Activated CD4-positive, alpha-beta memory T cell treated with anti-CD3 and anti-CD28 coated beads, Interleukin-2, amount 10 ng/mL, durations not matched to agents 7 days and 5 days (primary cell): Measurements from ENCODE around the gene FGF12. TPM values are rescaled to one million over a fixed set of nuclear protein-coding genes. Genes with fewer than 3 reads are reported as not detected.
"Not testable (repeated sequence)": the region's sequence is repeated elsewhere in the genome, so short reads cannot be mapped to it uniquely, and the experiment has no call there.

Experiments used
- CTCF ChIA-PET: fragments of 350-600 bp; sonication (Branson Sonifier 250); formaldehyde crosslinking; loops from one replicate; lab custom pipeline; 2021; ENCODE audit warnings: antibody characterized with exemption, inconsistent platforms; lab: Charles Lee
- POLR2A ChIA-PET: fragments of 350-600 bp; sonication (Branson Sonifier 250); formaldehyde crosslinking; loops from one replicate; lab custom pipeline; 2021; ENCODE audit warnings: antibody characterized with exemption; lab: Charles Lee
- DNase-seq: peaks from one replicate; pipeline ENCODE4 v3.0.0-alpha.2; 2020
- H3K27ac Mint-ChIP-seq: one replicate; pipeline ENCODE4 v1.8.0; 2021; ENCODE audit warnings: mild to moderate bottlenecking, mixed read lengths
- H3K27me3 Mint-ChIP-seq: one replicate; pipeline ENCODE4 v1.8.0; 2021; ENCODE audit warnings: mixed read lengths
- H3K36me3 Mint-ChIP-seq: one replicate; pipeline ENCODE4 v1.8.0; 2021; ENCODE audit warnings: low read depth, mixed read lengths
- H3K4me1 Mint-ChIP-seq: one replicate; pipeline ENCODE4 v1.8.0; 2021; ENCODE audit warnings: mixed read lengths
- H3K4me3 Mint-ChIP-seq: one replicate; pipeline ENCODE4 v1.8.0; 2021; ENCODE audit warnings: mild to moderate bottlenecking, mixed read lengths
- H3K9me3 Mint-ChIP-seq: one replicate; pipeline ENCODE4 v1.8.0; 2021; ENCODE audit warnings: mixed read lengths
- total RNA-seq, 2 experiments: library from RNA; stranded (reverse); gene quantifications; one replicate each; pipeline ENCODE4 v1.2.3, GENCODE V29; 2021

The FGF12 gene
- total RNA-seq, 2 experiments from 2014 or later: not detected

DNA sequence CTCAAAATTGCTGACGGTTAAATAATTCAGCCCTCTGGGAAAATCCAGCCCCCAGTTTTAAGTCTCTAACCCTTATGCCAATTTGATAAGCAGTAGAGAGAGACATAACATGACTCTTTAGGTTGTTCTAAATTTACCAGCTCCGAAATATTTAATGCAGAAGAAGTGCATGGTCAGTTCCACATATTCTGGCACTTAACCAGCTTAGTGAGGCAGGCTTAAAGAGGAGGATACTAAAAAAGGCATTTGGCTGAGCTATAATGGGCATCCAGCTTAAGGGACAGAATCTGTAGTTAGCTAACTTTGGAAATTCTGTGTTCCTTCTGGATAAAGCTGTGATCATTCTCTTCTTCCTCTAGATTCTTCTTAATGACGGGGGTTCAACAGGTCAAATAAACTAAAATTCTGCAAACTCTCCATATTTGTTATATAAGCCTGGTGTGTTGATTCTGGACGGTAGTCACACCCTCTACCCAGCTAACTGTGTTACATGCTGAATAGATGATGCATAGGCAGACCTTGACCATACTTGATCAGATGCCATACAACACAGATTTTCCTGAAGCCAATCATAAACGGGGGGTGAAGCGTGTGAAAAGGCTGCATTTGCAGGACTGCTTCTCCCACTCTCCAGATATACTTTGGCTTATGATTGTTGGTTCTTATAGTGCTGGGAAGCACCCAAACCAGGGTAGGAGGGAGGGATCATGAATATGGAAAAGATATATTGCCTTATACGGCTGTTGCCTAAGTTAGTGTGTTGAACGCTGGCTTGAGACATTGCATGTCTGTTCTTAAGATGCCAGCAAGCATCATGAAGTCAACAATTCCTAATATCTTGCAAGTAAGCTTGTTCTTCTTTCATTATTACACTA, 118.4 kb downstream of the FGF12 start:
- no peak for DNase-seq
- CTCF ChIA-PET: no interaction called here
- POLR2A ChIA-PET: no interaction called here
- H3K4me3 Mint-ChIP-seq: no peak overlapping the region
- H3K4me1 Mint-ChIP-seq: no peaks in the 10 kb centered on the region
- H3K36me3 Mint-ChIP-seq: no peaks in the 10 kb centered on the region
- H3K27me3 Mint-ChIP-seq: no peaks in the 10 kb centered on the region
- no peak overlapping the region for H3K27ac Mint-ChIP-seq
- no peaks in the 10 kb centered on the region for H3K9me3 Mint-ChIP-seq

- peaks cover 2% of the 10 kb centered on the region for H3K9me3 Mint-ChIP-seq
- H3K27me3 Mint-ChIP-seq: no peaks in the 10 kb centered on the region
- H3K4me3 Mint-ChIP-seq: no peak overlapping the region
- H3K4me1 Mint-ChIP-seq: no peaks in the 10 kb centered on the region
- no peak for DNase-seq
- CTCF ChIA-PET: no interaction called here
- no peaks in the 10 kb centered on the region for H3K36me3 Mint-ChIP-seq
- H3K27ac Mint-ChIP-seq: no peak overlapping the region
- POLR2A ChIA-PET: interaction anchor here (1.1 kb wide), 1 partner anchor 10 kb away, joined by 4 read pairs; no protein-coding TSS in a partner anchor
Measured at GRCh38 chr3:192607798-192608197, 119.5 kb downstream of the FGF12 start.

DNA sequence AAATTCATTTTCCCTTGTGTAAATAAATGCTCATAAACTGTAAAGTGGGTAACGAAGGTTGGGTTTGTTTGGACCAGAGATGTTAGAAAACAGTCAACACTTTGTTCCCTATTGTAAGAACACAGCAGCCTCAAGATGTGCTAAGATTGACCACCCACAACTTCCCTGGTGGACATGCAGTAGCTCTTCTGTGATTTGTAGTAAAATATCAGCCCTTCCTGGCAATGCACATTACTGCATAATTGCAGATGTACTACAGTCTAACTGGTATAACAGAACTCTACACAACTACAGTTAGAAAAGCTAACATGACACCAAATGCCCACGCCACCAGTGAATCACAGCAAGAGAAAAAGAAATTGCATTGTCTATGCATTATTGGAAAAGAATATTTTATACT, 129.4 kb downstream of the FGF12 start:
- no peak overlapping the region for H3K4me3 Mint-ChIP-seq
- H3K27me3 Mint-ChIP-seq: no peaks in the 10 kb centered on the region
- DNase-seq: no peak
- peaks cover 8% of the 10 kb centered on the region for H3K9me3 Mint-ChIP-seq
- ChIA-PET CTCF (interaction anchor here (0.6 kb wide), 1 partner anchor 1430 kb away, joined by 3 read pairs; no protein-coding TSS in a partner anchor), POLR2A (no interaction called here)
- H3K27ac Mint-ChIP-seq: no peak overlapping the region
- no peaks in the 10 kb centered on the region for H3K36me3 Mint-ChIP-seq
- no peaks in the 10 kb centered on the region for H3K4me1 Mint-ChIP-seq

DNA sequence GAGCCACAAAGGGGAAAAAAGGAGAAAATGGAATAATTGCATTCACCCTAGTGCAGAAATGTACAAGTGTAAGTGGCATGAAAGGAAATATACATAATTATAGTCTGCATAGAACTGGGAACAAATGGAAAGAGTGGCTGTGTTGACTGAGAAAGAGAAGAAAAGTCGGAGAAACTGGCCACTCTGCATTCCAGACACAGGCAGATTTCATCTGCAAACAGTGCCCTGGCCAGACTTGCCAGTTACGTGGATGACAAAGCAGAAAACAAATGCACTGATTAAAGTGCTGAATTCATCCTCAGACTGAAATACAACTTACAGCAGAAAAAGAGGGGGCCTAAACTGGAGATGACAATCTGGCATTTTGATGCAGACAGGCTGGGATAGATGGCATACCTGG, 129.8 kb downstream of the FGF12 start:
- Mint-ChIP-seq H3K4me3 (no peak overlapping the region), H3K4me1 (no peaks in the 10 kb centered on the region), H3K27me3 (no peaks in the 10 kb centered on the region), H3K27ac (no peak overlapping the region), H3K36me3 (no peaks in the 10 kb centered on the region), H3K9me3 (peaks cover 7% of the 10 kb centered on the region)
- no peak for DNase-seq
- POLR2A ChIA-PET: no interaction called here
- CTCF ChIA-PET: no interaction called here

DNA sequence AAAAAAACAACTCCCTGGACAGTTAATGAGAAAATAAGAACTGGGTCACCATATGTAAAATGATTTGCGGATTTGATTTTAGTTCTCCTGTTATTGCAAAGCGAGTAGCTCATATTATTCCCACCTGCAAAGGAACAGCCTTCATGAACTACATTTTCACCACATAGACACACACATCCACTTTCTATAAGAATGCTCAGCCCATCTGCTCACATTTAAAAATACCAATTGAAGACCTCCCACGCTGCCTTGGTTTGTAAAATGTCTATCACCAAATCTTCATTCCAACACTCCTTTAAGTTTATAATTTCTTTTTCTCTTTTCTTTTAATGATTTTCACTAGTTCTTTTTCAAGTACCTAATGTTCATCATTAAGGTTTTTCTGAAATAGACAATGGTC, 148.6 kb downstream of the FGF12 start:
- H3K36me3 Mint-ChIP-seq: no peaks in the 10 kb centered on the region
- H3K27me3 Mint-ChIP-seq: peaks cover 2% of the 10 kb centered on the region
- no peaks in the 10 kb centered on the region for H3K4me1 Mint-ChIP-seq

GRCh38 chr3:192577811-192578210, 149.5 kb downstream of the FGF12 start:
- POLR2A ChIA-PET: no interaction called here
- no peaks in the 10 kb centered on the region for H3K4me1 Mint-ChIP-seq
- no peaks in the 10 kb centered on the region for H3K9me3 Mint-ChIP-seq
- no peak for DNase-seq
- no peaks in the 10 kb centered on the region for H3K36me3 Mint-ChIP-seq
- CTCF ChIA-PET: no interaction called here
- H3K27ac Mint-ChIP-seq: no peak overlapping the region
- H3K27me3 Mint-ChIP-seq: peaks cover 2% of the 10 kb centered on the region
- H3K4me3 Mint-ChIP-seq: no peak overlapping the region

More for the DNA sequence above, 148.6 kb downstream of the FGF12 start:
- ChIA-PET POLR2A (no interaction called here), CTCF (interaction anchor here (0.6 kb wide), 1 partner anchor 1756 kb away, joined by 3 read pairs; no protein-coding TSS in a partner anchor)
- DNase-seq: no peak
- Mint-ChIP-seq H3K9me3 (no peaks in the 10 kb centered on the region), H3K27ac (no peak overlapping the region), H3K4me3 (no peak overlapping the region)

DNA sequence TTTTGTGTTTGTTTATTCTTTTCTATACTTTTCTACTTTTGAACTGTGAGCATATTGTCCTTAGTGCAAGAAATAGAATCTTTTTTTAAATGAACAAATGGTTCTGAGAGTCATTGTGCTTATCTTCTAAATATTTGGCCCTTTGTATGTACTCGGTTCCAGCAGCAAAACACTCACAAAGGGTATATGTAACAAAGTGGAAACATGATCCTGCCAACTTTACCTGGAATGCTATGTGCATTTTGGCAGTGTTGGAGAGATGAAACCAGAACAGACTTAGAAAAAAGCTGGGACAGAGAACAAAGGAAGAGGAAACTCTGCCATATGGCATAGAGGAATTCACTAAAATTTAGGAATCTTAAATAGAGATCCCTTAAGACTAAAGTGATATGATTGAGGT, 150.1 kb downstream of the FGF12 start:
- ChIA-PET POLR2A (no interaction called here), CTCF (no interaction called here)
- Mint-ChIP-seq H3K27ac (no peak overlapping the region), H3K4me1 (no peaks in the 10 kb centered on the region), H3K9me3 (no peaks in the 10 kb centered on the region), H3K36me3 (no peaks in the 10 kb centered on the region), H3K27me3 (peaks cover 3% of the 10 kb centered on the region), H3K4me3 (no peak overlapping the region)
- DNase-seq: no peak

DNA sequence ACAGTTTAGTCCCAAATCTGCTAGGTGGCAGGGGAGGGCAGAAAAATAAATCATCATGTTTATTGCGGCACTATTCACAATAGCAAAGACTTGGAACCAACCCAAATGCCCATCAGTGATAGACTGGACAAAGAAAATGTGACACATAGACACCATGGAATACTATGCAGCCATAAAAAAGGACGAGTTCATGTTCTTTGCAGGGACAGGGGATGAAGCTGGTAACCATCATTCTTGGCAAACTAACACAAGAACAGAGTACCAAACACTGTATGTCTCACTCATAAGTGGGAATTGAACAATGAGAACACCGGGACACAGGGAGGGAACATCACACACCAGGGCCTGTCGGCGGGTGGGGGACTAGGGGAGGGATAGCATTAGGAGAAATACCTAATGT, 150.6 kb downstream of the FGF12 start:
- H3K27ac Mint-ChIP-seq, H3K27me3 Mint-ChIP-seq, DNase-seq, H3K36me3 Mint-ChIP-seq, H3K4me3 Mint-ChIP-seq, CTCF ChIA-PET, POLR2A ChIA-PET, H3K4me1 Mint-ChIP-seq, H3K9me3 Mint-ChIP-seq: not testable (repeated sequence)

DNA sequence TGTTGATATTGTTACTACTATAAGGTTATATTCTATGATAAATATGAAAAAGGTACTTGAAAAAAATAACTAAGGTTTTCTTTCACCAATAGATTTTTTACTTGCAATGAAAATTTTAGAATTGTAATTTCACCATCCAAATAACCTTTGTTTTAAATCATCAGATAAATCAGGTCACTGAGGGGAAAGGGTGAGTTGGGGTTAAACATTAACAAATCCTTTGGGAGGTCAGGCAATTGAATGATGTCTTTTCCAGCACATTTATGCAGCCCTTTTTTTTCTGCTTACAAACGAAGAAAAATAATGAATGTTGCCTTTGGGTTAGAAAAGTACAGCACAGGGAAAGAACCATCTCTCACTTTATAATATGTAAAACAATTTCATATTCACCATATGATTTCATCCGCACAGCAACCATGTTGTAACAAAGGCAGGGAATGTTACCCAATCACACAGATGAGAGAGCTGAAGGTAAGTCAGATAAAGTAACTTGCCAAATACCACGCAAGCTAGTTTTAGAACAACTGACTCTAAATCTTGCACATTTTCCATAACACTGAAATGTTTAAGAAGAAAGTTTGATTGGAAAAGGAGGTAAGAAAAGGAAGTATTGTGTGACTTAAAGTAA, 151.3 kb downstream of the FGF12 start:
- DNase-seq: no peak
- H3K4me1 Mint-ChIP-seq: peaks cover 6% of the 10 kb centered on the region
- POLR2A ChIA-PET: no interaction called here
- no peaks in the 10 kb centered on the region for H3K9me3 Mint-ChIP-seq
- H3K27ac Mint-ChIP-seq: no peak overlapping the region
- CTCF ChIA-PET: no interaction called here
- peaks cover 13% of the 10 kb centered on the region for H3K27me3 Mint-ChIP-seq
- H3K36me3 Mint-ChIP-seq: no peaks in the 10 kb centered on the region
- no peak overlapping the region for H3K4me3 Mint-ChIP-seq

GRCh38 chr3:192573240-192573639, 154.1 kb downstream of the FGF12 start:
- ChIA-PET POLR2A (no interaction called here), CTCF (no interaction called here)
- no peak for DNase-seq
- Mint-ChIP-seq H3K4me1 (peaks cover 8% of the 10 kb centered on the region), H3K36me3 (no peaks in the 10 kb centered on the region), H3K27me3 (peaks cover 18% of the 10 kb centered on the region), H3K9me3 (no peaks in the 10 kb centered on the region), H3K4me3 (no peak overlapping the region), H3K27ac (no peak overlapping the region)

- Mint-ChIP-seq H3K9me3 (no peaks in the 10 kb centered on the region), H3K36me3 (no peaks in the 10 kb centered on the region), H3K27ac (no peak overlapping the region), H3K27me3 (peaks cover 18% of the 10 kb centered on the region), H3K4me3 (peak overlapping the region; percentile 39), H3K4me1 (peaks cover 8% of the 10 kb centered on the region)
- POLR2A ChIA-PET: no interaction called here
- no peak for DNase-seq
- CTCF ChIA-PET: interaction anchor here (0.7 to 1.4 kb wide), 2 partner anchors 242 to 1001 kb away, joined by 3 to 5 read pairs; no protein-coding TSS in a partner anchor
Measured at GRCh38 chr3:192570821-192571791, 156.2 kb downstream of the FGF12 start.

- ChIA-PET POLR2A (no interaction called here), CTCF (interaction anchor here (0.7 kb wide), 1 partner anchor 243 kb away, joined by 3 read pairs; no protein-coding TSS in a partner anchor)
Measured at GRCh38 chr3:192570315-192570714, 157.0 kb downstream of the FGF12 start.

More at GRCh38 chr3:192570315-192570714, 157.0 kb downstream of the FGF12 start:
- H3K9me3 Mint-ChIP-seq: no peaks in the 10 kb centered on the region
- no peak overlapping the region for H3K4me3 Mint-ChIP-seq
- H3K36me3 Mint-ChIP-seq: no peaks in the 10 kb centered on the region
- peaks cover 8% of the 10 kb centered on the region for H3K4me1 Mint-ChIP-seq
- no peak for DNase-seq
- peaks cover 18% of the 10 kb centered on the region for H3K27me3 Mint-ChIP-seq
- H3K27ac Mint-ChIP-seq: no peak overlapping the region
